Neural progenitor cell (in vitro differentiated cells): ENCODE measurements around the gene GP9. TPM values are rescaled to one million over a fixed set of nuclear protein-coding genes. Genes with fewer than 3 reads are reported as not detected.
A peak's percentile ranks its signal among the peaks of the same experiment; 100 is the strongest.

Experiments used
- DNase-seq: peaks from one replicate; pipeline ENCODE4 v3.0.0-alpha.2; 2016; ENCODE audit warnings: low spot score
- H2AFZ ChIP-seq: fragments of 200-600 bp; sonication (generic); replicated peaks from 2 replicates; pipeline ENCODE4 v1.6.1; 2016; ENCODE audit warnings: antibody characterized with exemption
- H3F3A ChIP-seq: fragments of 200-600 bp; sonication (generic); 2 replicates; pipeline ENCODE4 v1.6.1; 2016; ENCODE audit warnings: antibody characterized with exemption, low read depth
- H3K27ac ChIP-seq: fragments of 200-600 bp; sonication (generic); 2 replicates; pipeline ENCODE4 v1.5.1; 2016; ENCODE audit warnings: mild to moderate bottlenecking
- H3K27me3 ChIP-seq: fragments of 200-600 bp; sonication (generic); 2 replicates; pipeline ENCODE4 v1.6.1; 2016; ENCODE audit warnings: mild to moderate bottlenecking, moderate library complexity
- H3K36me3 ChIP-seq: fragments of 200-600 bp; sonication (generic); 2 replicates; pipeline ENCODE4 v1.5.1; 2016
- H3K4me1 ChIP-seq: fragments of 200-600 bp; sonication (generic); 2 replicates; pipeline ENCODE4 v1.6.1; 2016; ENCODE audit warnings: mixed run types
- H3K4me2 ChIP-seq: fragments of 200-600 bp; sonication (generic); 2 replicates; pipeline ENCODE4 v1.6.1; 2016
- H3K4me3 ChIP-seq: fragments of 200-600 bp; sonication (generic); 2 replicates; pipeline ENCODE4 v1.5.1; 2016
- H3K79me2 ChIP-seq: fragments of 200-600 bp; sonication (generic); 2 replicates; pipeline ENCODE4 v1.6.1; 2016; ENCODE audit warnings: low read depth
- H3K9ac ChIP-seq: fragments of 200-600 bp; sonication (generic); 2 replicates; pipeline ENCODE4 v1.6.1; 2016
- H3K9me3 ChIP-seq: fragments of 200-600 bp; sonication (generic); 2 replicates; pipeline ENCODE4 v1.5.1; 2016; ENCODE audit warnings: low read depth
- H4K20me1 ChIP-seq: fragments of 200-600 bp; sonication (generic); 2 replicates; pipeline ENCODE4 v1.6.1; 2016; ENCODE audit warnings: low read depth
- H3K27ac Mint-ChIP-seq: 3 replicates; pipeline ENCODE4 v1.8.0; 2021; ENCODE audit warnings: mixed read lengths
- H3K27me3 Mint-ChIP-seq: 2 replicates; pipeline ENCODE4 v1.8.0; 2022; ENCODE audit warnings: low read depth, mild to moderate bottlenecking, inconsistent platforms, moderate library complexity, mixed read lengths; ENCODE audit not compliant: insufficient read depth
- H3K36me3 Mint-ChIP-seq: 3 replicates; pipeline ENCODE4 v1.8.0; 2021; ENCODE audit warnings: mixed read lengths
- H3K4me1 Mint-ChIP-seq: 3 replicates; pipeline ENCODE4 v1.8.0; 2021; ENCODE audit warnings: mixed read lengths
- H3K4me3 Mint-ChIP-seq: 3 replicates; pipeline ENCODE4 v1.8.0; 2021; ENCODE audit warnings: mild to moderate bottlenecking, moderate library complexity, mixed read lengths
- H3K9me3 Mint-ChIP-seq: 3 replicates; pipeline ENCODE4 v1.8.0; 2020; ENCODE audit warnings: mixed read lengths
- EZH2 ChIP-seq: fragments of 200-600 bp; sonication (generic); IDR thresholded peaks from 2 replicates; pipeline ENCODE4 v1.6.1; 2017; ENCODE audit warnings: antibody characterized with exemption, mild to moderate bottlenecking, moderate library complexity
- EZH2phosphoT487 ChIP-seq: fragments of 200-600 bp; sonication (generic); IDR thresholded peaks from 2 replicates; pipeline ENCODE4 v1.6.1; 2017; ENCODE audit warnings: antibody characterized with exemption
- total RNA-seq: library from RNA; depleted of rRNA; stranded (reverse); fragments of >200 nt; gene quantifications from 2 replicates; pipeline ENCODE4 v1.2.3, GENCODE V29; 2015; ENCODE audit warnings: low replicate concordance
- TF ChIP-seq, protein P1 (sequence below): fragments of 200-600 bp; sonication (generic); IDR thresholded peaks from 2 replicates; pipeline ENCODE4 v1.5.1; 2017; ENCODE audit warnings: antibody characterized with exemption, mild to moderate bottlenecking

GP9 gene
- total RNA-seq, 1 donor from 2014 or later = not detected

DNA sequence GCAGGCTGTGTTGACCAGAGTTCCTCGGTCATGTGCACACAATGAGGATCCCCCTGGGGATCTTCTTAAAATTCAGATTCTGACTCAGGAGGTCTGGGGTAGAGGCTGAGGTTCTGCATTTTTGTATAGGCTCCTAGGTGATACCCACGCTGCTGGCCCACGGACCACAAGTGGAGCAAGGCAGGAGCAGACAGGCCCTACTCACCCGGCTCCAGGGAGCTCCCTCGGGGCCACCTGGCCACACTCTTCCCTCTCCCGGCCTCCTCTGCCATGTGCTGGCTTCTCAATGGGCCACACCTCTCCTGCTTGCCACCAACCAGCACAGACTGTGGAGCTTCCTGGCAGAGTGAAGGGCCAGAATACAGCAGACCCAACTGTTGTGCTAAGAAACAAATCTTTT is 23.9 kb downstream of the GP9 start:
- Histone ChIP-seq H4K20me1 (no peaks in the 10 kb centered on the region), H3K9ac (no peak overlapping the region), H3K79me2 (no peaks in the 10 kb centered on the region), H2AFZ (no peak overlapping the region), H3K36me3 (no peaks in the 10 kb centered on the region), H3K4me1 (no peaks in the 10 kb centered on the region), H3K9me3 (no peaks in the 10 kb centered on the region), H3K27ac (no peak overlapping the region), H3K27me3 (no peaks in the 10 kb centered on the region), H3F3A (no peaks in the 10 kb centered on the region), H3K4me2 (no peak overlapping the region), H3K4me3 (no peak overlapping the region)
- Mint-ChIP-seq H3K9me3 (no peaks in the 10 kb centered on the region), H3K36me3 (no peaks in the 10 kb centered on the region), H3K27me3 (peaks cover 3% of the 10 kb centered on the region), H3K27ac (no peak overlapping the region), H3K4me1 (peaks cover 4% of the 10 kb centered on the region), H3K4me3 (no peak overlapping the region)
- TF ChIP-seq EZH2 = no peak
- no peak for TF ChIP-seq EZH2phosphoT487
- TF ChIP-seq, protein P1, sequence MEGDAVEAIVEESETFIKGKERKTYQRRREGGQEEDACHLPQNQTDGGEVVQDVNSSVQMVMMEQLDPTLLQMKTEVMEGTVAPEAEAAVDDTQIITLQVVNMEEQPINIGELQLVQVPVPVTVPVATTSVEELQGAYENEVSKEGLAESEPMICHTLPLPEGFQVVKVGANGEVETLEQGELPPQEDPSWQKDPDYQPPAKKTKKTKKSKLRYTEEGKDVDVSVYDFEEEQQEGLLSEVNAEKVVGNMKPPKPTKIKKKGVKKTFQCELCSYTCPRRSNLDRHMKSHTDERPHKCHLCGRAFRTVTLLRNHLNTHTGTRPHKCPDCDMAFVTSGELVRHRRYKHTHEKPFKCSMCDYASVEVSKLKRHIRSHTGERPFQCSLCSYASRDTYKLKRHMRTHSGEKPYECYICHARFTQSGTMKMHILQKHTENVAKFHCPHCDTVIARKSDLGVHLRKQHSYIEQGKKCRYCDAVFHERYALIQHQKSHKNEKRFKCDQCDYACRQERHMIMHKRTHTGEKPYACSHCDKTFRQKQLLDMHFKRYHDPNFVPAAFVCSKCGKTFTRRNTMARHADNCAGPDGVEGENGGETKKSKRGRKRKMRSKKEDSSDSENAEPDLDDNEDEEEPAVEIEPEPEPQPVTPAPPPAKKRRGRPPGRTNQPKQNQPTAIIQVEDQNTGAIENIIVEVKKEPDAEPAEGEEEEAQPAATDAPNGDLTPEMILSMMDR = no peak
- no peak for DNase-seq

DNA sequence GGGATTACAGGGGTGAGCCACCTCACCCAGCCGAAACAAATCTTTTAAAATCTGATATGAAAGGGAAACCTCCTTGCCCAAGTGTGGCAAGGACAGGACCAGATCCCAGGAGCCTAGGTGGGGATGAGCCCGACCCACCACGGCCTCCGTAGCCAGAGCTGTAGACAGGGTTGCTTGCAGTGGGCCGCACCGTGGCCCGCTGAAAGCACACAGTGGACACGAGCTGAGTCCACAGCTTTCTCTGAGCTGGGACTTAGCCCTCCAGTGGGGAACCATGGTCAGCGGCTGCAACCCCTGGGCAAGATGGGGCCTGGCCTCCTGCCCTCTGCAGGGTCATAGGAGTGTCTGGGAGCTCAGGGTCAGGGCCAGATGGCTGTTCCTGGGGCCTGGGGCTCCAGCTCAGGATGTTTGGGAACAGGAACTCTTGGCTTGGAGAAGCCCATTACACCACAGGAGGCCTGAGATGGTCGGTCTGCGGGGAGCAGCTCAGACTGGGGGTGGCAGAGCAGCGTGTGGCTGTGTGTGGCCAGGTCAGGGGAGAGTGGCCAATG is 24.7 kb downstream of the GP9 start:
- Histone ChIP-seq H3K27ac (no peak overlapping the region), H3K4me3 (no peak overlapping the region), H2AFZ (no peak overlapping the region), H3K36me3 (no peaks in the 10 kb centered on the region), H3K4me2 (no peak overlapping the region), H3F3A (no peaks in the 10 kb centered on the region), H3K27me3 (no peaks in the 10 kb centered on the region), H4K20me1 (no peaks in the 10 kb centered on the region), H3K9ac (no peak overlapping the region), H3K9me3 (no peaks in the 10 kb centered on the region), H3K4me1 (no peaks in the 10 kb centered on the region), H3K79me2 (no peaks in the 10 kb centered on the region)
- Mint-ChIP-seq H3K36me3 (no peaks in the 10 kb centered on the region), H3K4me1 (peaks cover 4% of the 10 kb centered on the region), H3K27me3 (peaks cover 3% of the 10 kb centered on the region), H3K9me3 (no peaks in the 10 kb centered on the region), H3K27ac (peak overlapping the region; percentile 42), H3K4me3 (no peak overlapping the region)
- DNase-seq = no peak
- no peak for TF ChIP-seq EZH2phosphoT487
- no peak for TF ChIP-seq EZH2
- TF ChIP-seq, protein P1 = no peak

DNA sequence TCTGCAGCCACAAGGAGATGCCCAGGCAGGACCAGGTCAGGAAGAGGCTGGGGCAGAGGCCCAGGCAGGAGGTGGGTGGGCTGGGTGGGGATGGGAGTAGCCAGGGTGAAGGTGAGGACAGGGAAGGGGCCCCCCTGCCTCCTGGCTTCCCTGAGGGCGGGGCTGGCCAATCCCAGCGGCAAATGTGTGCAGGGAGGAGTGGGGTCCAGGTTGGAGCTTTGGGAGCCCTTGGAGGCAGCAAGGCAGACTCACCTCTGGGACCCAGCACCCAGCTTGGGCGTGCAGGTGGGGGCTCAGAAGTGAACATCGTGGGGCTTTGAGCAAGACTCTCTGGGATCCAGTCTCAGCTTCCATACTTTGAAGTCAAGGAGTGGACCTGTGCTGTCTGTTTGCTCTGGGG is 25.2 kb downstream of the GP9 start:
- Histone ChIP-seq H3K4me3 (no peak overlapping the region), H3F3A (no peaks in the 10 kb centered on the region), H3K36me3 (no peaks in the 10 kb centered on the region), H3K9me3 (no peaks in the 10 kb centered on the region), H3K27me3 (no peaks in the 10 kb centered on the region), H3K9ac (no peak overlapping the region), H3K4me1 (no peaks in the 10 kb centered on the region), H4K20me1 (no peaks in the 10 kb centered on the region), H3K4me2 (no peak overlapping the region), H3K27ac (no peak overlapping the region), H2AFZ (no peak overlapping the region), H3K79me2 (no peaks in the 10 kb centered on the region)
- no peaks in the 10 kb centered on the region for H3K36me3 Mint-ChIP-seq
- H3K9me3 Mint-ChIP-seq = no peaks in the 10 kb centered on the region
- H3K4me3 Mint-ChIP-seq = no peak overlapping the region
- no peak for DNase-seq
- TF ChIP-seq EZH2 (no peak), EZH2phosphoT487 (no peak)
- TF ChIP-seq, protein P1 = no peak
- peaks cover 4% of the 10 kb centered on the region for H3K4me1 Mint-ChIP-seq
- no peak overlapping the region for H3K27ac Mint-ChIP-seq
- H3K27me3 Mint-ChIP-seq = peaks cover 3% of the 10 kb centered on the region
